ENCODE measurements around the gene BNC1.
A peak's percentile ranks its signal among the peaks of the same experiment; 100 is the strongest.

The BNC1 gene

DNA sequence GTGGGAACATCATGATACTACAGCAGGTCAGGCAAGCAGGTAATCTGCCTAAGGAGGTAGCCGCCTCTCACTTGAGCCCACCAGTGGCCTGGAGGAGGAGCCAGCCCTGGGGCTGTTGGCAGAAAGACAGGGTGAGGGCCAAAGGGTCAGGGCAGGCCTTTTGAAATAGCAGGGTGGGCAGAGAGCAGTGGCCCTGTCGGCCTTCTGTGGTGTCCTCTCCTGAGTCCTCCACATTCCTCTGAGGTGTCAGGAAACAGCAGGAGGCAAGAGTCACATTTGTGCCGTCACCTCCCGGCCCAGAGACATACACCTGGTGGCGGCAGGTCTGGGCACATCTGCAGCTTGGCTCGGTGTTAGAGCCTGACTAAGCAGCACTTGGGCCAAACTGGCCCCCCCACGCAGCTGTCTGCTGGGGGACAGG, 3.9 kb upstream of the BNC1 start:
- DNase-seq (ENCODE audit: low spot score): no peak
- in situ Hi-C loops (cut with MboI; ENCODE audit: low sequenced_read_pairs, unreplicated experiment): no loop called here
- no peak for TF ChIP-seq CTCF (IDR thresholded peaks at IDR 0.05; ENCODE audit: borderline replicate concordance, control extremely low read depth, extremely low read depth, insufficient read depth, missing control alignments)

- in situ Hi-C loops (cut with MboI; ENCODE audit: low sequenced_read_pairs, unreplicated experiment): no loop called here
- no peak for TF ChIP-seq CTCF (IDR thresholded peaks at IDR 0.05; ENCODE audit: borderline replicate concordance, control extremely low read depth, extremely low read depth, insufficient read depth, missing control alignments)
- DNase-seq (ENCODE audit: low spot score): no peak
These were observed 3.1 kb upstream of the BNC1 start for GRCh38 chr15:83287541-83288027.

DNA sequence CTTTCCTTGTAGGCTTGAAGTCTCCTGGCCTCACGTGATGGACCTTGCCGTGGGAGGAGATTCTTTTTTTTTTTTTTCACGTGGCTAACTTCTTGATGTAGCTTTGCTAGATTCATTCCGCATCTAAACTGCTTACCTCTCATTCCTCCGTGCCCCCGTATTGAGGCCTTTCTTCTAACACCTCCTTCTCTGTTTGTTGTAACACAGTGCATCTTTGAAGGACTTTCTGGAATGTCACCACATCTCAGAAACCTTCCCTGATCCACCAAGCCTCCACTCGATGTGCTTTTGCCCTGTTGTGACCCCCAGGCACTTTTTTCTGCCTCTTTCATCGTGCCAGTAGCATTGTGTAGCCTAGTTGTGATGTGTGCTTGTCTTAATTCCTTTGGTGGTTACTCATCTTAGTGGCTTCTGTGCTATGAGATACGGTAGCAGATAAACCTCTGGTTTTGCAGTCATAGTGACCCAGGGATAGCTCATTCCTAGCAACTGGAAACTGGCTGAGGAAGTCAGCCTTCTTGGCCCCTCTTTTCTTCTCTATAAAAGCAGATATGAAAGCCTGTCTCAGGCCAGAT, 1.6 kb upstream of the BNC1 start:
- in situ Hi-C loops (cut with MboI; ENCODE audit: low sequenced_read_pairs, unreplicated experiment): no loop called here
- TF ChIP-seq CTCF (IDR thresholded peaks at IDR 0.05; ENCODE audit: borderline replicate concordance, control extremely low read depth, extremely low read depth, insufficient read depth, missing control alignments): no peak
- peak; percentile 14 for DNase-seq (ENCODE audit: low spot score)

DNA sequence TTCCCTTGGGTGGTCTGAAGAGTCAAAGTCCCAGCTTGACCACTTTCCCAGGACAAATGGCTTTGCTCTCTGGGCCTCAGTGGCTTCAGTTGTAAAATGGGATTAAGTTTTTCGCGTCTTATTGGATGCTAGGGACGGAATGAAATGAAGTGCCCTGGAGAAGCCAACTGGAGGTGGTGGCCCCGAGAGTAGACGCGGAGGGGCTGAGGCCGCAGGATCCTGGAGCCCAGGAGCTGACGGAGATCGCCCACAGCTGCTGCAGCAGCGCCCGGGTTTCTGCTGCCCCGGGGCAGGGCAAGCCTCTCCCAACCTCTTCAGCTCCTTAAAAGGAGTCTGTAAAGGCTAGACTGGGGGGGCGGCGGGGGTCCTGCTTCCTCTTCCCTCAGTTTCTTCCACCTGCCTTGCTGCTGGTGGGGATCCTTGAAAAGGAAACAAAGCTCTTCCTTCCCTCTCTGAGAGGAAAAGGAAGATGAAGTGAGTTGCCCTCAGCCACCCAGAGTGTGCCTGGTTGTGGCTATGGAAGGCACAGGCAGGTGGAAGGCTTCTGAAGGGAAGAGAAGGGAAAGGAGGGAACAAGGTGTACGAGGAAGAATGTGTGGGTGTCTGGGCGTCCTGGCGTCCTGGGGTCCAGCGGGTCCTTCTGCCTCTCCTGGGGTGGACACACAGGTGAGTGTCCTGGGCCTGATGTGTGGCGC, 967 bp upstream of the BNC1 start:
- DNase-seq (ENCODE audit: low spot score): peak; percentile 20
- in situ Hi-C loops (cut with MboI; ENCODE audit: low sequenced_read_pairs, unreplicated experiment): no loop called here
- no peak for TF ChIP-seq CTCF (IDR thresholded peaks at IDR 0.05; ENCODE audit: borderline replicate concordance, control extremely low read depth, extremely low read depth, insufficient read depth, missing control alignments)

GRCh38 chr15:83283813-83284558, 478 bp downstream of the BNC1 start:
- in situ Hi-C loops (cut with MboI; ENCODE audit: low sequenced_read_pairs, unreplicated experiment): no loop called here
- TF ChIP-seq CTCF (IDR thresholded peaks at IDR 0.05; ENCODE audit: borderline replicate concordance, control extremely low read depth, extremely low read depth, insufficient read depth, missing control alignments): no peak
- DNase-seq (ENCODE audit: low spot score): peak; percentile 23

DNA sequence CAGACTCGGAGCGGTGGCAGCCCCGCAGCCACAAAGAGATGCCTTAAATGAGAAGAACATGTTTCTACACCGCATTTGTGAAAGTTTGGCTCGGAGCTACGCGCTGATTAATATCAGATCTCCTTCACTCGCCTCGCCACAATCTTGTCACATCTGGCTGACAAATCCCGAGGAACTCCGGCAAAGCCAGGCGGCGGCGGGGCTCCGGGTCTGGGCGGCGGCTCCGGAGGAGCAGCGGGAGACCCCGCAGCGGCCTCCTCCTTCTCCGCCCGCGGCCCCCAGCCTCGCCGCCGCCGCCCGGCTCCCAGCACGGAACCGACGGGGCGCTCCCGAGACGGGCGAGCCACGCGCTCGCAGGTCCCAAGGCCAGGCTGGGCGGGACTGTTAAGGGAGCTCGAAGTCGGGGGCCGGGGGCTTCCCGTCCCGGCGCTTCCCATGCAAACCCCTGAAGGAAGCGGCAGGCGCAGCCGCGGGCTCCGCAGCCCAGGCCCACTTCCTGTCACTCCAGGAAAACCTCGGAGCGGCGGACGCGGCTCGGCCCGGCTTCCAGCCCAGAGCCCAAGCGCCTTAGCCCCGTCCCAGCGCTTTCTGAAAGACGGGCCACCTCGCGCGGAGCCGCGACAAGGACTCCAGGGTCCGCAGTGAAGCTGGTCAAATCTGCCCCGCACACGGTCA, 1.2 kb downstream of the BNC1 start:
- TF ChIP-seq CTCF (IDR thresholded peaks at IDR 0.05; ENCODE audit: borderline replicate concordance, control extremely low read depth, extremely low read depth, insufficient read depth, missing control alignments): no peak
- DNase-seq (ENCODE audit: low spot score): peak; percentile 22
- in situ Hi-C loops (cut with MboI; ENCODE audit: low sequenced_read_pairs, unreplicated experiment): no loop called here
